HG03571 (cell line): ENCODE results near the gene LRRC27.
"Not testable (repeated sequence)": the region's sequence is repeated elsewhere in the genome, so short reads cannot be mapped to it uniquely, and the experiment has no call there.

Experiments
- ATAC-seq: cut with Tn5 transposase; IDR thresholded peaks from one replicate; pipeline ENCODE4 v1.9.1; 2021; ENCODE audit not compliant: unreplicated experiment

The LRRC27 gene

GRCh38 chr10:132336064-132336746, 4.2 kb downstream of the LRRC27 start:
- no peak for ATAC-seq

DNA sequence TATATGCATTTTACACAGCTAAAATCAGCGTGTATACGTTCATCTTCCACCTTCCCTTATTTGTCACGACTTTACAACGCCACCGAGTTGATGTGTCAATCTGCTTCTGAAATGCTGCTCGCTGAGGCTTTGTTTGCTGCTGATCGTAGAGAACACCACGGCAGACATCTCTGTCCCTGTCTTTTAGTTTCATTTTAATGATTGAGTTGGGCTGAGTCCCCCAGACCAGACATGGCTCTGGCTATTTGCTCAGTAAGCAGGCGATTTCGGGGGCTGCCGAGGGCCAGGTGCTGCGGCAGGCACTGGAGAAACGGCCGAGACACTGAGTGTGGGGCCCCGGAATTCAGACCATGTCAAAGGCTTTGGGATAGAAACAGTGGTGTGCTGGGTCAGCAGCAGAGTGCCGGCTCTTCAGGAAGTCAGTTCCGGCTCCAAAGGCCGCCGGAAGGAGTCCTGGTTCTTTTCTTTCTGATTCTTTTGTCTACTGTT, 5.0 kb downstream of the LRRC27 start:
- ATAC-seq: no peak

- not testable (repeated sequence) for ATAC-seq
These were observed 5.9 kb downstream of the LRRC27 start for GRCh38 chr10:132337854-132338253.

- ATAC-seq: no peak
These were observed 6.9 kb downstream of the LRRC27 start for GRCh38 chr10:132338876-132339275.

- ATAC-seq: no peak
These were observed 7.3 kb downstream of the LRRC27 start for GRCh38 chr10:132339276-132339675.

GRCh38 chr10:132341017-132341416, 9.0 kb downstream of the LRRC27 start:
- ATAC-seq: no peak

GRCh38 chr10:132341781-132342180, 9.8 kb downstream of the LRRC27 start:
- no peak for ATAC-seq

DNA sequence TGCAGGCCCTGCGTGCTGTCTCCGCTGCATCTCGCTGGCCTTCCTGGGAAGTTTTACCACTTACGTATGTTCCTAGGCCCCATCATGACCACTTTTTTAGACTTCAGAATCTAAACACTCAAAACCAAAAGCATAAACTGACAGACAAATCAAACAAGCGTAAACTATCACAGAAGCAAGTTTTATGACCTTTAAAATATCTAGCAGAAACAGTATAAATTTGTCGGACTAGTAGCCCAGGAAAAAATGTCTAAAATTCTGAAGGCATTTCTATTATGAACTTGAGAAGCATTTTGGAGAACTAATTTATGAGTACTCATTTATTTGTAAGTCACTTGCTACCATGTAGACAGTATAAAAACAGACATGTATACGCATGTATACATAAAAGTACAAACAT, 10.6 kb downstream of the LRRC27 start:
- ATAC-seq: no peak

GRCh38 chr10:132344386-132344785, 12.4 kb downstream of the LRRC27 start:
- ATAC-seq: no peak

DNA sequence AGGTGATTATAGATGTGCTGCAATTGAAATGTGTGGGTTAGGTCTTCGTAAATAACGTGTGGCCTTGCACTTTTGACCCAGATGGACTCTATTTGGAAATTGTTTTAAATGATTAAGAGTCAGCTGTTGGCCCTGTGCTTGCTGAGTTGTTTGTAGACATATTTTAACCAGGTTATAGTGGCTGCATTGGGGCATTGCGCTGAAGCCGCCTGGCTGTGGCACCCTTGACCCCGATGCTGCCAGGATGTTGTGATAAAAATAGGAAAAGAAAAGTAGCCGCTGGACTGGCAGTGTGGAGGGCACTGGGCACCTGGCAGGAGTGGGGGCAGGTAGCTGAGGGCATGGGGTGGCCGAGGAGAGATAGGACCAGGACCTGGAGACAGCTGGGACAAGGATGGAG, 13.4 kb downstream of the LRRC27 start:
- no peak for ATAC-seq

- ATAC-seq: no peak
These were observed 14.8 kb downstream of the LRRC27 start for GRCh38 chr10:132346806-132347205.

- no peak for ATAC-seq
These were observed 15.4 kb downstream of the LRRC27 start for GRCh38 chr10:132347211-132347930.

DNA sequence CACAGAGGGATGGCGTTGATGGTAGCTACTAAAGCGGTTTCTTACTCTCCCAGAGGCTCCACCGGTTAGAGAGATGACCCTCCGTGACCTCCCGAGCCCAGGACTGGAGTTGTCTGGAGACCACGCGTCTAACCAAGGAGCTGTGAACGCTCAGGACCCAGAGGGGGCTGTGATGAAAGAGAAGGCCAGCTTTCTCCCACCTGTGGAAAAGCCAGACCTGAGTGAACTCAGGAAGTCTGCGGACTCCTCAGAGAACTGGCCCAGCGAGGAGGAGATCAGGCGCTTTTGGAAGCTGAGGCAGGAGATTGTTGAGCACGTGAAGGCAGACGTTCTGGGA, 15.9 kb downstream of the LRRC27 start:
- no peak for ATAC-seq

GRCh38 chr10:132349766-132350165, 17.8 kb downstream of the LRRC27 start:
- ATAC-seq: no peak

DNA sequence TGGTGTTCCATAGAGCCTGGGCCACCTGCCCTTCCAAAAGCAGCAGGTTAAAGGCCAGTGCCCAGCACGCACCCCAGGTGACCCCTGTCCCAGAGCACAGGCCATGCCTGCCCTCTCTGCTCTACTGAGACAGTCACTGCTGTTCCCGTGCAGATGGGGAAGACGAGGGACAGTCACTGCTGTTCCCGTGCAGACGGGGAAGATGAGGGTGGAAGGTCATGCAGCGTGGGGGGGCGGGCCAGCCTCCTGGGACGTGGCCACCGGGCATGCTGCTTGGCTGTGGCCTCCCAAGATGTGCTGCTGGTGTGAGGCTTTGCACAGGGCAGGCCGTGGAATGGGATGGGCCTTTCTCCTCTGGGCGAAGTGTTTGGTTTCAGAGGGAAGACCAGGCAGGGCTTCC, 18.4 kb downstream of the LRRC27 start:
- no peak for ATAC-seq

DNA sequence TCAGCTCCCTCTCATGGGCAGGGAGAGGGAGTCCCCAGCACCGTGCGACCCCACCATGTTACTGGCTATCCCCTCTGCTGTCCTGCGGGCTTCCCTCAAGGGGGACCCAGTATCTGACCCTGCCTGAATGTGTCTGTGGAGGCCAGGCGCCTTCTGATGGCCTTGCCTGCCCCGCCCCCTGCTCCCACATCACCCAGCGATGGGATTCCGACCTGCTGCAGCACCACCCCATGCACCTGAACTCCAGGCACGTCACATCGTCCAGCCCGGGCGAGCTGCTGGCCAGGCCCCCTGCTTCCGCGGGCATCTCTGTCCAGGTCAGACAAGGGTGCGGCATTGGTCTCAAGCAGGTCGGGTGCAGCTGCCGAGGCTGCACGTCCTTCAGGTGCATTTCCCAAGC, 19.0 kb downstream of the LRRC27 start:
- no peak for ATAC-seq

DNA sequence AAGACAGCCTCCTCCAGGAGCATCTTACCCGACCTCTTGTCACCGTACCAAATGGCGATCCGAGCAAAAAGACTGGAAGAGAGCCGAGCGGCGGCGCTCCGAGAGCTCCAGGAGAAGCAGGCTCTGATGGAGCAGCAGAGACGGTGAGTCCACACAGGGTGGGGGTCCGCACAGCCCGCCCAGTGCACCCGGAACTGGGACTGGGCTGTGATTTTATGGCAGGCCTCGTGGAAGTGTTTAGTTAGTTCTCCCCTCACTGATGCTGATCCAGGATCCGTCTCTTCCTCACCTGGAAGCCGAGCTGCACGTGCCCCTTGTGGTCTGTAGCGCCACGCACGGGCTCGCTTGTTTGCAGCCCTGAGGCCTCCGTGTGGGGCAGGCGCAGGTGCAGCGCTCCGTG, 19.6 kb downstream of the LRRC27 start:
- no peak for ATAC-seq

DNA sequence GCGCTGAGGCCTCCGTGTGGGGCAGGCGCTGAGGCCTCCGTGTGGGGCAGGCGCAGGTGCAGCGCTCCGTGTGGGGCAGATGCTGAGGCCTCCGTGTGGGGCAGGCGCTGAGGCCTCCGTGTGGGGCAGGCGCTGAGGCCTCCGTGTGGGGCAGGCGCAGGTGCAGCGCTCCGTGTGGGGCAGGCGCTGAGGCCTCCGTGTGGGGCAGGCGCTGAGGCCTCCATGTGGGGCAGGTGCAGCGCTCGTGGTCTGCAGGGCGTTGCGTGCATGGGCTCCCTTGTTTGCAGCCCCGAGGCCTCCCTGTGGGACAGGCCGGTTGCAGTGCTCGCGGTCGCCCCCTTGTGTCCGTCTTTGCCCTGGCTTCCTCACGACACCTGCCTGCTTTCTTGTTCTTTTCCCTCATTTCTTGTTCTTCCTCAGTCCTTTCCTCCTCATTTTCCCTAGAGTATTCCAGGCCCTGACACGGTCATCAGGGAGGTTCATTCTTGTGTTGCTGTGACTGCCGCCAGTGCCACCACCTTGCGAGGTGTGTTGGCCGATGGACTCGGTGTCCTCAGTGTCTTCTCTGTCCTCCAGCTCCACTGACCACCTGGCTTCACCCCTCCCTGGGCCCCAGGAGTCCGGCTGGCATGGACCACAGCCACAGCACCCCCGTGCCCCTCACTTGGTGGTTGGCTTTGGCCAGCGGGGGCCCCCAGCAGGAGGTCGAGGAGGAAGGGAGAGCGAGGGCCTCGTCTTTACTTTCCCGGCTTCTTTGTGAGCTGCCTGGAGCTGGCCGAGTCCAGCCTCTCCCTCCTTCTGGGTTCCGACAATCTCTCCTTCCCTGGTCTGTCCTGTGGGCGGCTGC, 20.7 kb downstream of the LRRC27 start:
- ATAC-seq: not testable (repeated sequence)

DNA sequence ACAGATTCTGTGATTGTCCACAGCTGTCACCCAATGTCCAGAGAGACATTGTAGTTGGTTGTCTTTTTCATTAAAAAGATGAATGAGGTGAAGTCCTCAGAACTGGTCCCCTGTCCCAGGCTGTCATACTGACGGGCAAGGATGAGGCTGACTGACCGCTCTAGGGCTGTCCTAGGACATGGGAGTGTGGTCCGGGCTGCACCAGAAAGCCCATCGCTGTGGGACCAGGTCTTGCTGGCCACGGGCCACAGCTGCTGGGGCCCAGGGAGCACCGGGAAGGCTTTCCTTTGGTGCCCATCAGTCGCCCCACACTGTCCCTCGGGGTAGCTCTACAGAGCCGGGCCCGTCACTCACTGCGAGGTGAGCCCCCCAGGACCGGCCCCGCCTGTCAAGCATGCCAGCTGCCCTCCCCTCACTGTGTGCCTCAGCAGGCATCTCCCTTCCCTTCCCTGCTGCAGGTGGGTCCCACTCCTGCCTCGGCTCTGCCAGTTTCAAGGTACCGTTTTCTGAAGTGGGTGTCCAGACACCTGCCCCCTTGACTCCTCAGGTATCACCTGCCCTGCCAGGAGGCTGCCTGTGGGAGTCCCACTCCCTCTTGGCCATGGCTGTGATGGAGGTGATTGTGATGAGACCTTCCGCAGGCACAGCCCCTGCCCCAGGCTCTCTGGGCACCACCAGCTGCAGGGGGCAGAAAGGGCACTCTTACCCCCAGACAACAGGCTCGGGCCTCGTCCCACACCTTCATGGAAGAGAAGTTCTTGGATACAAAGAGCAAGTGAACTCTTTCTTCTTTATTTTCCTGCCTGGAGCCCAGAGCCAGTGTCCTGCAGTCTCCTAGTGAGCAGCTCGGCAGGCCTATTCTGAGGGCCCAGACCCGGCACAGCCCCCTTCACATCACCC, 21.7 kb downstream of the LRRC27 start:
- ATAC-seq: no peak

GRCh38 chr10:132354356-132355094, 22.5 kb downstream of the LRRC27 start:
- ATAC-seq: no peak
